ENCODE measurements around the gene TTLL7. TPM values are rescaled to one million over a fixed set of nuclear protein-coding genes. Genes with fewer than 3 reads are reported as not detected.

TTLL7 gene
- total and polyA plus RNA-seq, 2 experiments from 2014 or later = 2.7 to 2.9 TPM

- in situ Hi-C loops (cut with MboI) = no loop called here
- WGBS, 2 experiments (ENCODE audit: low coverage in 1 of 2, low lambda C conversion rate in 2 of 2, missing lambda C conversion rate in 2 of 2) = 70 to 72% methylated on average over 5 of the region's 5 CpGs
These were observed 160.4 kb downstream of the TTLL7 start for GRCh38 chr1:83838573-83838972.

GRCh38 chr1:83836543-83836942, 162.4 kb downstream of the TTLL7 start:
- Histone ChIP-seq H3K27me3 (replicated peaks; ENCODE audit: insufficient read depth) (no peaks in the 10 kb centered on the region), H4K20me1 (ENCODE audit: insufficient read depth) (no peaks in the 10 kb centered on the region), H3K9me3 (ENCODE audit: low read depth) (no peaks in the 10 kb centered on the region), H3K36me3 (ENCODE audit: low read depth) (no peaks in the 10 kb centered on the region), H3K79me2 (ENCODE audit: insufficient read depth) (no peaks in the 10 kb centered on the region), H3K4me2 (ENCODE audit: unreplicated experiment) (no peak overlapping the region), H3K9ac (no peak overlapping the region), H3K4me3 (no peak overlapping the region), H3K27ac (no peak overlapping the region), H3K9me2 (ENCODE audit: insufficient read depth) (no peaks in the 10 kb centered on the region), H3K4me1 (ENCODE audit: insufficient read depth) (peaks cover 4% of the 10 kb centered on the region), H2AFZ (no peak overlapping the region), H3F3A (ENCODE audit: insufficient read depth) (no peaks in the 10 kb centered on the region)
- TF ChIP-seq EZH2phosphoT487 (IDR thresholded peaks at IDR 0.05; ENCODE audit: insufficient read depth, low read depth) (no peak), EZH2 (IDR thresholded peaks at IDR 0.05; ENCODE audit: insufficient read depth, poor library complexity, severe bottlenecking) (no peak)
- in situ Hi-C loops (cut with MboI) = no loop called here
- DNase-seq = no peak
- WGBS, 2 experiments (ENCODE audit: low coverage in 1 of 2, low lambda C conversion rate in 2 of 2, missing lambda C conversion rate in 2 of 2) = 70 to 74% methylated on average over 2 of the region's 2 CpGs

More at GRCh38 chr1:83838573-83838972, 160.4 kb downstream of the TTLL7 start:
- no peak overlapping the region for H2AFZ ChIP-seq
- peaks cover 4% of the 10 kb centered on the region for H3K4me1 ChIP-seq (ENCODE audit: insufficient read depth)
- H3K9me3 ChIP-seq (ENCODE audit: low read depth) = no peaks in the 10 kb centered on the region
- H3K79me2 ChIP-seq (ENCODE audit: insufficient read depth) = no peaks in the 10 kb centered on the region
- TF ChIP-seq EZH2phosphoT487 (IDR thresholded peaks at IDR 0.05; ENCODE audit: insufficient read depth, low read depth) = no peak
- TF ChIP-seq EZH2 (IDR thresholded peaks at IDR 0.05; ENCODE audit: insufficient read depth, poor library complexity, severe bottlenecking) = no peak
- H3K36me3 ChIP-seq (ENCODE audit: low read depth) = no peaks in the 10 kb centered on the region
- no peak overlapping the region for H3K27ac ChIP-seq
- no peaks in the 10 kb centered on the region for H3K27me3 ChIP-seq (replicated peaks; ENCODE audit: insufficient read depth)
- DNase-seq = no peak
- H3K4me2 ChIP-seq (ENCODE audit: unreplicated experiment) = no peak overlapping the region
- no peaks in the 10 kb centered on the region for H3K9me2 ChIP-seq (ENCODE audit: insufficient read depth)
- no peaks in the 10 kb centered on the region for H4K20me1 ChIP-seq (ENCODE audit: insufficient read depth)
- no peaks in the 10 kb centered on the region for H3F3A ChIP-seq (ENCODE audit: insufficient read depth)
- H3K9ac ChIP-seq = no peak overlapping the region
- H3K4me3 ChIP-seq = no peak overlapping the region

GRCh38 chr1:83834621-83835264, 164.2 kb downstream of the TTLL7 start:
- Histone ChIP-seq H3K9me3 (ENCODE audit: low read depth) (no peaks in the 10 kb centered on the region), H3K4me1 (ENCODE audit: insufficient read depth) (peaks cover under 1% of the 10 kb centered on the region), H3K27me3 (replicated peaks; ENCODE audit: insufficient read depth) (no peaks in the 10 kb centered on the region), H3K79me2 (ENCODE audit: insufficient read depth) (no peaks in the 10 kb centered on the region), H3K4me2 (ENCODE audit: unreplicated experiment) (no peak overlapping the region), H4K20me1 (ENCODE audit: insufficient read depth) (no peaks in the 10 kb centered on the region), H3K9me2 (ENCODE audit: insufficient read depth) (no peaks in the 10 kb centered on the region), H3K4me3 (no peak overlapping the region), H3K27ac (no peak overlapping the region), H3K36me3 (ENCODE audit: low read depth) (no peaks in the 10 kb centered on the region), H2AFZ (no peak overlapping the region), H3K9ac (no peak overlapping the region), H3F3A (ENCODE audit: insufficient read depth) (no peaks in the 10 kb centered on the region)
- in situ Hi-C loops (cut with MboI) = no loop called here
- no peak for DNase-seq
- WGBS, 2 experiments (ENCODE audit: low coverage in 1 of 2, low lambda C conversion rate in 2 of 2, missing lambda C conversion rate in 2 of 2) = 90% methylated on average over 4 of the region's 4 CpGs
- TF ChIP-seq EZH2 (IDR thresholded peaks at IDR 0.05; ENCODE audit: insufficient read depth, poor library complexity, severe bottlenecking) (no peak), EZH2phosphoT487 (IDR thresholded peaks at IDR 0.05; ENCODE audit: insufficient read depth, low read depth) (no peak)

GRCh38 chr1:83832194-83832593, 166.7 kb downstream of the TTLL7 start:
- Histone ChIP-seq H3K9ac (no peak overlapping the region), H3K4me3 (no peak overlapping the region), H3K27ac (no peak overlapping the region), H3K9me2 (ENCODE audit: insufficient read depth) (no peaks in the 10 kb centered on the region), H3F3A (ENCODE audit: insufficient read depth) (no peaks in the 10 kb centered on the region), H3K4me1 (ENCODE audit: insufficient read depth) (no peaks in the 10 kb centered on the region), H2AFZ (no peak overlapping the region), H3K27me3 (replicated peaks; ENCODE audit: insufficient read depth) (no peaks in the 10 kb centered on the region), H4K20me1 (ENCODE audit: insufficient read depth) (no peaks in the 10 kb centered on the region), H3K9me3 (ENCODE audit: low read depth) (no peaks in the 10 kb centered on the region), H3K79me2 (ENCODE audit: insufficient read depth) (no peaks in the 10 kb centered on the region), H3K36me3 (ENCODE audit: low read depth) (no peaks in the 10 kb centered on the region), H3K4me2 (ENCODE audit: unreplicated experiment) (no peak overlapping the region)
- in situ Hi-C loops (cut with MboI) = no loop called here
- 56 to 74% methylated on average over 1 of the region's 1 CpG for WGBS, 2 experiments (ENCODE audit: low coverage in 1 of 2, low lambda C conversion rate in 2 of 2, missing lambda C conversion rate in 2 of 2)
- no peak for TF ChIP-seq EZH2phosphoT487 (IDR thresholded peaks at IDR 0.05; ENCODE audit: insufficient read depth, low read depth)
- TF ChIP-seq EZH2 (IDR thresholded peaks at IDR 0.05; ENCODE audit: insufficient read depth, poor library complexity, severe bottlenecking) = no peak
- no peak for DNase-seq
